HG03469 (cell line): Measurements from ENCODE around the gene TLE2.

ENCODE experiments used
- ATAC-seq: cut with Tn5 transposase; IDR thresholded peaks from one replicate; pipeline ENCODE4 v1.9.1; 2021; ENCODE audit warnings: mild to moderate bottlenecking, moderate library complexity, moderate number of reproducible peaks; ENCODE audit not compliant: unreplicated experiment

TLE2 gene

DNA sequence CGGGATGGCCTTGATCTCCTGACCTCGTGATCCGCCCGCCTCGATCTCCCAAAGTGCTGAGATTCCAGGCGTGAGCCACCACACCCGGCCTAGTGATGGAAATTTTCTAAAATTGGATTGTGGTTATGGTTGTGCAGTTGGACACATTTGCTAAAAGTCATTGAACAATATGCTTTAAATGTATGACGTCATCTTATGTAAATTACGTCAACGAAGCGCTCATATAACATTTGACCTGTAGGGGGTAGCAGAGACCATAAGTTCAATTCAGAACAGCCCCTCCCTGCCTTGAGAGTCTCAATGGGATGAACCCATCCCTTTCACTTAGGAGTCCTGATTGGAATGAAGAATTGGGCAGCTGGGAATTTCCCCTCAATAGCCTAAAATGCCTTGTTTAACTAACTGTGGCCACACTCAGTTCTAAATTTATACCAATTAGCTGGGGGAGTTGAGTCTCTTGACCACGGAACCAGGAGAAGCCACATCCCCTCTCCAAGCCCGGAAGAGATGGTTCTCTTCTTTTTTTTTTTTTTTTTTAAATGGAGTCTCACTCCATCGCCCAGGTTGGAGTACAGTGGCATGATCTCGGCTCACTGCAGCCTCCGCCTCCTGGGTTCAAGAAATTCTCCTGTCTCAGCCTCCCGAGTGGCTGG is 66.9 kb downstream of the TLE2 start:
- no peak for ATAC-seq

DNA sequence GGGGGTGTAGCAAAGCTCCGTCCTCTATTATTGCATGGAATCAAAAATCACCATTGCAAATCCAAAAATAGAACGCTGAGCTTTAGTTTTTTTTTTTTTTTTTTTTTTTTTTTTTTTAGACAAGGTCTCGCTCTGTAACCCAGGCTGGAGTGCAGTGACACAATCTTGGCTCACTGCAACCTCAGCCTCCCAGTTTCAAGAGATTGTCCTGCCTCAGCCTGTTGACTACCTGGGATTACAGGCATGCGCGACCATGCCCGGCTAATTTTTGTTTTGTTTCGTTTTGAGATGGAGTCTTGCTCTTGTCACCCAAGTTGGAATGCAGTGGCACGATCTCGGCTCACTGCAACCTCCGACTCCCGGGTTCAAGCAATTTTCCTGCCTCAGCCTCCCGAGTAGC is 69.0 kb downstream of the TLE2 start:
- no peak for ATAC-seq

- ATAC-seq: no peak
Observed at GRCh38 chr19:2957160-2957559, 71.9 kb downstream of the TLE2 start.

DNA sequence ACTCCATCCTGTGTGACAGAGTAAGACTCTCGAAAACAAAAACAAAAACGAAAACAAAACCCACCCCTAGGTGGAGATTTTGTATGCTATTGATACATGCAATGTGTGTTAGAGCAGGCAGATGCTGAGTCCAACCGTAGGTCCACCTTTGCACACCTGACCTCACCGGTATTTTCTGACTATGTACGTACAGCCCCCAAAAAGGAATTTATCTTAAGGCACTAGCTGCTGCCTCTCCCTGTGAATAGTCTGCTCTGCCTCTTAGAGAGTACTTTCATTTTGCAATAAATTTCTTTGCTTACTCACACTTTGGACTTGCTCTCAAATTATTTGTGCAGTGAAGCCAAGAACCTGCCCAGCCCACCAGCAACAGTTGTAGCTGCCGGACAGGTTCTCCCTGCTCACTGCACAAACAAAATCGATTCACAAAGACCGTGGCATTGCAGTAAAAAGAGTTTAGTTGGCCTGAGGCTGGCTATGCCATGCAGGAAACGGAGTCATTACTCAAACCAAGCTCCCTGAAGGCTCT is 76.1 kb downstream of the TLE2 start:
- no peak for ATAC-seq

DNA sequence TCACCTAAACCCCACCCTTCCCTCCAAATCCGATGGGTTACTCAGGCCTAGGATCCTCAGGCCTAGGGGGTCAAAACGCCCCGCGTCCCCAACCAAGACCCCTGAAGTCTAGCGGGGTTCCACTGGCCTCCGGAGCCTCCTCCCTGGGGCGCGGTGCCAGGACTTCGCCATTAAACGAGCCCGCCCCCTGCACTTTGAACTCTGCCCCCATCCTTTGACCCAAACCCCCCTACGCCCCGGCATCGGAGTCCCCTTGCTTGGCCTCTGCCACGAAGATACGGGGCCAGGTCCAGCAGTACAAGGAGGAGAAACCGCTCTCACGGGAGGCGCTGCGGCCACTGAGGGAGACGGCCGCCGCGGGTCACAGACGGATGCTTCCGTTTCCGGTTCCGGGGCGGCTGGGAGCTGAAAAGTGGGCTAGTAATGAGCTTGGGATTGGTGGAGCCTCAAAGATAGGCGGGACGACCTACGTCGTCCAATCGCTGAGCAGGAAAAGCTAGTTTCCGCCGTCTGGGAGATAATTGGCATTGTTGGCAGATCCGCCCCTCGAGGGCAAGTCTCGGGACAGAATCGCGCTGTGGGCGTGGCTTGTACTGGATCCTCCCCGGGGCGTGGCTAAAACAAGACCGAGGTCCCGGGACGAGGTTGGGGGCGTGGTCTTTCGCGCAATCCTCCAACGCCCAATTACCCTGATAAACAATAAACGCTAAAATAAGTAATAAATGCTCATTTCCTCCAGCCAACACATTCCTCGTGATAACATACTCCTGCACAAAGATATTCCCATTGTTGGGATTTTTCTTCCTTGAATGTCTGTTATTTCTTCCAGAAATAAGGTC is 78.6 kb downstream of the TLE2 start:
- ATAC-seq: peak; percentile 82

- no peak for ATAC-seq
Observed at GRCh38 chr19:2949939-2950285, 79.2 kb downstream of the TLE2 start.
